ENCODE results near the gene CACNA1I.

CACNA1I gene

GRCh38 chr22:39553429-39553828, 17.1 kb upstream of the CACNA1I start:
- no peak overlapping the region for H3K4me3 ChIP-seq (ENCODE audit: low read depth, low read length)
- TF ChIP-seq CTCF (IDR thresholded peaks at IDR 0.05; ENCODE audit: control insufficient read depth, extremely low read depth, insufficient read depth): no peak
- no peak for DNase-seq (ENCODE audit: low read depth)

- DNase-seq (ENCODE audit: low read depth): no peak
- H3K4me3 ChIP-seq (ENCODE audit: low read depth, low read length): no peak overlapping the region
- TF ChIP-seq CTCF (IDR thresholded peaks at IDR 0.05; ENCODE audit: control insufficient read depth, extremely low read depth, insufficient read depth): no peak
Measured at GRCh38 chr22:39554151-39554550, 16.4 kb upstream of the CACNA1I start.

GRCh38 chr22:39556970-39557841, 13.3 kb upstream of the CACNA1I start:
- H3K4me3 ChIP-seq (ENCODE audit: low read depth, low read length): no peak overlapping the region; the same call in 1 of the 2 replicates
- TF ChIP-seq CTCF (IDR thresholded peaks at IDR 0.05; ENCODE audit: control insufficient read depth, extremely low read depth, insufficient read depth): peak; percentile 63
- no peak for DNase-seq (ENCODE audit: low read depth)

GRCh38 chr22:39558254-39558727, 12.3 kb upstream of the CACNA1I start:
- TF ChIP-seq CTCF (IDR thresholded peaks at IDR 0.05; ENCODE audit: control insufficient read depth, extremely low read depth, insufficient read depth): no peak
- no peak overlapping the region for H3K4me3 ChIP-seq (ENCODE audit: low read depth, low read length)
- no peak for DNase-seq (ENCODE audit: low read depth)

GRCh38 chr22:39558950-39559349, 11.6 kb upstream of the CACNA1I start:
- DNase-seq (ENCODE audit: low read depth): no peak
- no peak for TF ChIP-seq CTCF (IDR thresholded peaks at IDR 0.05; ENCODE audit: control insufficient read depth, extremely low read depth, insufficient read depth)
- H3K4me3 ChIP-seq (ENCODE audit: low read depth, low read length): no peak overlapping the region

GRCh38 chr22:39559456-39560105, 11.0 kb upstream of the CACNA1I start:
- no peak for DNase-seq (ENCODE audit: low read depth)
- TF ChIP-seq CTCF (IDR thresholded peaks at IDR 0.05; ENCODE audit: control insufficient read depth, extremely low read depth, insufficient read depth): peak; percentile 37
- no peak overlapping the region for H3K4me3 ChIP-seq (ENCODE audit: low read depth, low read length)

Data from LNCaP clone FGC (cell line).